Epithelial cell of proximal tubule (primary cell): Measurements from ENCODE around the gene ITGAL. TPM values are rescaled to one million over a fixed set of nuclear protein-coding genes. Genes with fewer than 3 reads are reported as not detected.

Experiments used
- DNase-seq: peaks from one replicate; pipeline ENCODE4 v3.0.0-alpha.2; 2011; ENCODE audit warnings: low read depth
- H3K4me3 ChIP-seq: 2 replicates; pipeline ENCODE4 v1.5.1; 2011; ENCODE audit warnings: low read depth, mild to moderate bottlenecking, low read length
- CTCF ChIP-seq: conservative IDR thresholded peaks from 2 replicates; pipeline ENCODE4 v1.5.1; 2012; ENCODE audit warnings: low read depth, mild to moderate bottlenecking, low read length
- total RNA-seq: library from RNA; depleted of rRNA; stranded (reverse); fragments of >200 nt; gene quantifications from 2 replicates; pipeline ENCODE4 v1.2.3, GENCODE V29; 2015

Gene ITGAL
- total RNA-seq, 1 donor from 2014 or later: not detected

- peak; percentile 35 for TF ChIP-seq CTCF
- H3K4me3 ChIP-seq: peak overlapping the region; percentile 84
- DNase-seq: peak; percentile 49
Observed at GRCh38 chr16:30526823-30527634, 54.5 kb downstream of the ITGAL start.

- DNase-seq: no peak
- TF ChIP-seq CTCF: no peak
- peak overlapping the region; percentile 38 for H3K4me3 ChIP-seq
Observed at GRCh38 chr16:30527635-30528178, 55.2 kb downstream of the ITGAL start.

- no peak for TF ChIP-seq CTCF
- H3K4me3 ChIP-seq: no peak overlapping the region
- no peak for DNase-seq
Observed at GRCh38 chr16:30528799-30529457, 56.4 kb downstream of the ITGAL start.

GRCh38 chr16:30530163-30531037, 57.9 kb downstream of the ITGAL start:
- H3K4me3 ChIP-seq: no peak overlapping the region
- DNase-seq: no peak
- no peak for TF ChIP-seq CTCF

GRCh38 chr16:30532285-30533145, 60.0 kb downstream of the ITGAL start:
- no peak for DNase-seq
- no peak for TF ChIP-seq CTCF
- H3K4me3 ChIP-seq: no peak overlapping the region

DNA sequence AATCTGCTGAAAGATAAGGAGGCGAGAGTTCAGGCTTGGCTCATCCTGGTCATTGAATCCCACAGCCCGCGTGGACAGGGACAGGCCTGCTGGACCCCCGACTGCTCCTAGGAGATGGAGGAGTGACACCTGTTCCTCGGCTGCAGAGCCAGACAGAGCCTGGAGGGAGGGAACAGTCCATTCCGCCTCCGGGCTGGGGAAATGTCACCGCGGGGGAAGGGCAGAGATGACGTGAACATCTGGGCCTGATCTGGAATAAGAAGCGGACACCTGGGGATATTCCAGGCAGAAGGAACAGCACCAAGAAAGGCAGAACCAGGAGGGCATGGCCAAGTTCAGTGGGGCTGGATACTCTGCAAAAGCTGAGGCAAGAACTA, 60.6 kb downstream of the ITGAL start:
- no peak for TF ChIP-seq CTCF
- H3K4me3 ChIP-seq: no peak overlapping the region
- no peak for DNase-seq
